Osteoblast (primary cell): ENCODE measurements around the gene DOP1A. TPM values are rescaled to one million over a fixed set of nuclear protein-coding genes. Genes with fewer than 3 reads are reported as not detected.

Experiments
- DNase-seq: peaks from one replicate; pipeline ENCODE4 v3.0.0; 2011; ENCODE audit warnings: low spot score, mixed read lengths; ENCODE audit not compliant: insufficient read length; ENCODE audit errors: missing footprints
- H2AFZ ChIP-seq: 2 replicates; pipeline ENCODE4 v1.6.0; 2011; ENCODE audit warnings: mild to moderate bottlenecking, low read length
- H3K27ac ChIP-seq: 2 replicates; pipeline ENCODE4 v1.5.1; 2011; ENCODE audit warnings: mild to moderate bottlenecking, low read depth, low read length, moderate library complexity
- H3K27me3 ChIP-seq: 2 replicates; pipeline ENCODE4 v1.6.0; 2012; ENCODE audit warnings: mild to moderate bottlenecking, control low read depth, inconsistent platforms, low read length, moderate library complexity; ENCODE audit not compliant: insufficient read depth
- H3K36me3 ChIP-seq: 2 replicates; pipeline ENCODE4 v1.5.1; 2011; ENCODE audit warnings: mild to moderate bottlenecking, low read length, control low read depth, moderate library complexity; ENCODE audit not compliant: insufficient read depth
- H3K4me1 ChIP-seq: 2 replicates; pipeline ENCODE4 v1.5.1; 2011; ENCODE audit warnings: mild to moderate bottlenecking, low read length, control low read depth, moderate library complexity; ENCODE audit not compliant: insufficient read depth
- H3K4me2 ChIP-seq: 2 replicates; pipeline ENCODE4 v1.6.0; 2011; ENCODE audit warnings: mild to moderate bottlenecking, low read length; ENCODE audit not compliant: insufficient read depth
- H3K4me3 ChIP-seq: fragments of 200-600 bp; sonication (generic); 3 replicates; pipeline ENCODE4 v1.5.1; 2012; ENCODE audit warnings: mild to moderate bottlenecking, low read length, inconsistent platforms; ENCODE audit not compliant: insufficient read depth
- H3K79me2 ChIP-seq: 2 replicates; pipeline ENCODE4 v1.6.0; 2012; ENCODE audit warnings: mild to moderate bottlenecking, low read length, control low read depth, inconsistent platforms; ENCODE audit not compliant: insufficient read depth
- H3K9me3 ChIP-seq: 2 replicates; pipeline ENCODE4 v1.5.1; 2011; ENCODE audit warnings: low read depth, low read length, control low read depth
- H4K20me1 ChIP-seq: 2 replicates; pipeline ENCODE4 v1.6.0; 2012; ENCODE audit warnings: mild to moderate bottlenecking, low read length, control low read depth; ENCODE audit not compliant: insufficient read depth
- CTCF ChIP-seq: IDR thresholded peaks from 2 replicates; pipeline ENCODE4 v1.5.1; 2011; ENCODE audit warnings: mild to moderate bottlenecking, low read depth, low read length, moderate library complexity; ENCODE audit errors: extremely low read depth
- total RNA-seq: library from RNA; depleted of rRNA; stranded (reverse); fragments of >200 nt; gene quantifications from 2 replicates; pipeline ENCODE4 v1.2.3, GENCODE V29; 2012

Gene DOP1A
- total RNA-seq, 1 donor, result 45.2 TPM

DNA sequence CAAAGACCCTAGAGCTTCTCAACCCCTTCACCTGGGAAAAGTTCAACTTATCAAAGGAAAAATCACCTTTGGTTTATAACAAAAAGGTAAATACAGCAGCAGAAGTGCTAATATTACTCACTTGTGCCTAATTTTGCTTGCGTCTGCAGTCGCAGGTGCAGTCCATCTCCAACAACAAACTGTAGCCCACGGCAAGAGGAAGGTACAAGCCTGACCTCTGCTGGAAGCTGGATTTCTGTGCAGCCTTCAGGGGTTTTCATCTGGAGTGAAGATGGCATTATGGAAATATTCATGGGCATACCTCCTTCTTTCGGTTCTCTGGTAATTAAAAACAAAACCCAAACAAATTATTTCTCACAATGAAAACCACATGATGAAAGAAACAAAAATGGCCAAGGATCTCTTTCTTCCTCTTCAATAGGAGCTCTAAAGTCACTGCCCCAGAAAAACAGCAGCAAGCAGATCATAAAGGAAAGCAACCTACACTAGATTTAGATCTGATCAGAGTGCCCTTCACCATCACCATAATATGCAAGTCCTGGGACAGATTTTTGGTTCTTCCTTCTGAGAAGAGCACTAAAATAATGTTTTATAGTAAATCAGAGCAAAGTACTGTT, 9.7 kb upstream of the DOP1A start:
- Histone ChIP-seq H3K27ac (no peak overlapping the region), H3K4me3 (no peak overlapping the region), H4K20me1 (no peaks in the 10 kb centered on the region), H3K36me3 (no peaks in the 10 kb centered on the region), H3K79me2 (no peaks in the 10 kb centered on the region), H2AFZ (no peak overlapping the region), H3K4me1 (peaks cover 3% of the 10 kb centered on the region), H3K27me3 (no peaks in the 10 kb centered on the region), H3K9me3 (no peaks in the 10 kb centered on the region), H3K4me2 (no peak overlapping the region)
- TF ChIP-seq CTCF, result peak; percentile 91
- peak; percentile 70 for DNase-seq

GRCh38 chr6:83061190-83061589, 6.3 kb upstream of the DOP1A start:
- no peak for DNase-seq
- Histone ChIP-seq H4K20me1 (no peaks in the 10 kb centered on the region), H3K27ac (no peak overlapping the region), H3K4me2 (no peak overlapping the region), H2AFZ (no peak overlapping the region), H3K27me3 (no peaks in the 10 kb centered on the region), H3K79me2 (peaks cover 7% of the 10 kb centered on the region), H3K4me3 (no peak overlapping the region), H3K9me3 (no peaks in the 10 kb centered on the region), H3K4me1 (peaks cover 7% of the 10 kb centered on the region), H3K36me3 (no peaks in the 10 kb centered on the region)
- no peak for TF ChIP-seq CTCF

DNA sequence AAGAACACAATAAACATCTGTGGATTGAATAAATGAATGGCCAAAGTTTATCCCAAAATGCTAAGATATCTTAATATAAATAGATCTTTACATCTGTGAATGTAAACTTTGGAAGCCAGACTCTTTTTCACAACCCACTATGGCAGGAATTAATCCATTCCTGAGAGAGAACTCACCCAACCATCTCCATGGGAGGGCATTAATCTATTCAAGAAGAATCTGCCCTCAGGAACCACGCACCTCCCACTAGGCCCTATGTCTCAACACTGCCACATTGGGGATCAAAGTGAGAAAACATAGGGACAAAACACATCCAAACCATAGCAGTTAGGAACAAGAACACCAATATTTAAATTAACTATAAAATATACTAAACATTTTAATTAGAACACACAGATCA, 5.2 kb upstream of the DOP1A start:
- no peaks in the 10 kb centered on the region for H3K9me3 ChIP-seq
- no peak for DNase-seq
- no peak overlapping the region for H2AFZ ChIP-seq
- peaks cover 7% of the 10 kb centered on the region for H3K4me1 ChIP-seq
- H3K4me2 ChIP-seq, result no peak overlapping the region
- peaks cover 7% of the 10 kb centered on the region for H3K79me2 ChIP-seq
- no peaks in the 10 kb centered on the region for H3K36me3 ChIP-seq
- H3K27ac ChIP-seq, result no peak overlapping the region
- TF ChIP-seq CTCF, result no peak
- no peaks in the 10 kb centered on the region for H4K20me1 ChIP-seq
- H3K4me3 ChIP-seq, result no peak overlapping the region
- no peaks in the 10 kb centered on the region for H3K27me3 ChIP-seq

- Histone ChIP-seq H3K4me2 (peak within 1 kb of the TSS; percentile 99), H3K27ac (peak within 1 kb of the TSS; percentile 41), H2AFZ (peak within 1 kb of the TSS; percentile 99), H4K20me1 (no peaks in the 10 kb centered on the region), H3K79me2 (peaks cover 31% of the 10 kb centered on the region), H3K9me3 (no peaks in the 10 kb centered on the region), H3K4me3 (peak within 1 kb of the TSS; percentile 93), H3K4me1 (peaks cover 11% of the 10 kb centered on the region), H3K27me3 (no peaks in the 10 kb centered on the region), H3K36me3 (no peaks in the 10 kb centered on the region)
- TF ChIP-seq CTCF, result peak; percentile 87
- peak; percentile 97 for DNase-seq
These were observed 1.8 kb upstream of the DOP1A start, which contains the start of gene UBE3D for GRCh38 chr6:83065511-83066192. Gene UBE3D (minus strand): TSS chr6:83065841. CDS start chr6:83065718, 123 bp downstream.
